H1 (cell line): ENCODE measurements around the gene TSPAN5. TPM values are rescaled to one million over a fixed set of nuclear protein-coding genes. Genes with fewer than 3 reads are reported as not detected.

ENCODE experiments used
- CTCF ChIA-PET: fragments of 300-600 bp; sonication (Branson Sonifier 250); formaldehyde crosslinking; loops from one replicate; lab custom pipeline; 2021; ENCODE audit not compliant: partially characterized antibody; lab: Charles Lee
- POLR2A ChIA-PET: fragments of 300-600 bp; sonication (Branson Sonifier 250); formaldehyde crosslinking; loops from one replicate; lab custom pipeline; 2021; ENCODE audit warnings: inconsistent platforms; ENCODE audit not compliant: partially characterized antibody; lab: Charles Lee
- DNase-seq, 2 experiments: peaks; one replicate each; pipeline versions ENCODE4 v3.0.0 to v3.0.0-alpha.2; 2010 to 2022; ENCODE audit warnings: low spot score in 2 of 2, low read depth in 1 of 2, mixed read lengths in 1 of 2
- FAIRE-seq: peaks from 2 replicates; lab custom pipeline; 2011; peaks lifted over from hg19 to GRCh38; lab: Jason Lieb, UNC
- H2AFZ ChIP-seq: 2 replicates; pipeline ENCODE4 v1.8.1; 2012; ENCODE audit warnings: low read length, inconsistent platforms
- H2AK5ac ChIP-seq: 2 replicates; pipeline ENCODE4 v1.6.1; 2013; ENCODE audit warnings: low read depth, low read length
- H2BK120ac ChIP-seq: replicated peaks from 2 replicates; pipeline ENCODE3; 2013; ENCODE audit warnings: low read depth, low read length, inconsistent platforms
- H2BK12ac ChIP-seq: 2 replicates; pipeline ENCODE4 v1.6.1; 2013; ENCODE audit warnings: low read depth, low read length
- H2BK15ac ChIP-seq: 2 replicates; pipeline ENCODE4 v1.6.1; 2013; ENCODE audit warnings: low read length
- H2BK20ac ChIP-seq: 2 replicates; pipeline ENCODE4 v1.6.1; 2013; ENCODE audit warnings: low read length
- H2BK5ac ChIP-seq: 2 replicates; pipeline ENCODE4 v1.6.1; 2013; ENCODE audit warnings: low read depth, low read length
- H3K14ac ChIP-seq: 2 replicates; pipeline ENCODE4 v1.6.1; 2013; ENCODE audit warnings: inconsistent platforms; ENCODE audit not compliant: insufficient read length
- H3K18ac ChIP-seq: 2 replicates; pipeline ENCODE4 v1.6.1; 2013; ENCODE audit warnings: low read length; ENCODE audit errors: extremely low read depth
- H3K23ac ChIP-seq: 2 replicates; pipeline ENCODE4 v1.6.1; 2013; ENCODE audit warnings: inconsistent platforms; ENCODE audit not compliant: insufficient read length
- H3K23me2 ChIP-seq: 2 replicates; pipeline ENCODE4 v1.6.1; 2013; ENCODE audit warnings: low read depth, low read length
- H3K27ac ChIP-seq: 2 replicates; pipeline ENCODE4 v1.6.1; 2011; ENCODE audit warnings: low read depth, low read length, inconsistent platforms
- H3K27me3 ChIP-seq, 4 experiments: replicated peaks in 1 of 4; 1 replicate in 1 of 4; 2 replicates in 3 of 4; pipeline versions ENCODE4 v1.6.1 to v1.8.1; 2011 to 2013; ENCODE audit warnings: low read length in 3 of 4, mild to moderate bottlenecking in 3 of 4, inconsistent platforms in 2 of 4, mixed read lengths in 2 of 4, moderate library complexity in 1 of 4; ENCODE audit not compliant: control insufficient read depth in 3 of 4, insufficient read depth in 3 of 4; ENCODE audit errors: extremely low read depth in 1 of 4
- H3K36me3 ChIP-seq, 4 experiments: 2 replicates each; pipeline versions ENCODE4 v1.6.1 to v1.8.1; 2011 to 2013; ENCODE audit warnings: mild to moderate bottlenecking in 4 of 4, low read length in 3 of 4, moderate library complexity in 2 of 4, control low read depth in 1 of 4, inconsistent platforms in 1 of 4; ENCODE audit not compliant: insufficient read depth in 4 of 4, control insufficient read depth in 2 of 4
- H3K4ac ChIP-seq: replicated peaks from 2 replicates; pipeline ENCODE3; 2013; ENCODE audit warnings: low read length, low read depth, mixed read lengths, inconsistent platforms; ENCODE audit not compliant: insufficient read length
- H3K4me1 ChIP-seq, 4 experiments: replicated peaks in 1 of 4; 1 replicate in 1 of 4; 2 replicates in 3 of 4; pipeline versions ENCODE4 v1.6.1 to v1.8.1; 2011 to 2013; ENCODE audit warnings: low read length in 3 of 4, inconsistent platforms in 2 of 4, mixed read lengths in 1 of 4; ENCODE audit not compliant: insufficient read depth in 4 of 4, control insufficient read depth in 3 of 4
- H3K4me2 ChIP-seq, 2 experiments: 2 replicates each; pipeline versions ENCODE4 v1.6.1 to v1.8.1; 2011 to 2013; ENCODE audit warnings: low read depth in 2 of 2, low read length in 2 of 2, control low read depth in 1 of 2, inconsistent platforms in 1 of 2, mild to moderate bottlenecking in 1 of 2; ENCODE audit not compliant: insufficient read depth in 1 of 2
- H3K4me3 ChIP-seq, 4 experiments: fragments of 200-600, 300-600 bp in 1 of 4; sonication (generic), shearing (Covaris generic), sonication (Bioruptor Twin) in 1 of 4; 2 replicates each; pipeline versions ENCODE4 v1.5.1 to v1.8.1; 2011 to 2016; ENCODE audit warnings: low read length in 4 of 4, low read depth in 3 of 4, control low read depth in 2 of 4, inconsistent platforms in 2 of 4, mild to moderate bottlenecking in 2 of 4, mixed read lengths in 1 of 4, moderate library complexity in 1 of 4; ENCODE audit not compliant: insufficient read depth in 2 of 4; ENCODE audit errors: extremely low read depth in 1 of 4
- H3K56ac ChIP-seq: replicated peaks from 2 replicates; pipeline ENCODE3; 2013; ENCODE audit warnings: low read depth, mild to moderate bottlenecking, mixed read lengths, low read length, inconsistent platforms; ENCODE audit not compliant: insufficient read length
- H3K79me1 ChIP-seq: 2 replicates; pipeline ENCODE4 v1.6.1; 2013; ENCODE audit warnings: low read depth, low read length, control low read depth
- H3K79me2 ChIP-seq, 2 experiments: 2 replicates each; pipeline versions ENCODE4 v1.6.1 to v1.8.1; 2012 to 2013; ENCODE audit warnings: low read length in 2 of 2, mild to moderate bottlenecking in 2 of 2, inconsistent platforms in 1 of 2; ENCODE audit not compliant: insufficient read depth in 2 of 2, control insufficient read depth in 1 of 2
- H3K9ac ChIP-seq, 4 experiments: replicated peaks in 1 of 4; 1 replicate in 1 of 4; 2 replicates in 3 of 4; pipeline versions ENCODE4 v1.6.1 to v1.8.1; 2011 to 2013; ENCODE audit warnings: low read depth in 3 of 4, low read length in 3 of 4, control low read depth in 2 of 4, mild to moderate bottlenecking in 2 of 4, moderate library complexity in 2 of 4, inconsistent platforms in 1 of 4; ENCODE audit errors: extremely low read depth in 1 of 4
- H3K9me3 ChIP-seq, 2 experiments: 2 replicates each; pipeline versions ENCODE4 v1.6.1 to v1.8.1; 2012 to 2013; ENCODE audit warnings: mild to moderate bottlenecking in 2 of 2, moderate library complexity in 2 of 2, control low read depth in 1 of 2, inconsistent platforms in 1 of 2, low read depth in 1 of 2, low read length in 1 of 2, mixed read lengths in 1 of 2; ENCODE audit not compliant: insufficient read depth in 2 of 2
- H4K20me1 ChIP-seq, 2 experiments: replicated peaks in 1 of 2; 2 replicates each; pipeline versions ENCODE3 to v1.8.1; 2011 to 2013; ENCODE audit warnings: inconsistent platforms in 2 of 2, low read length in 2 of 2, mild to moderate bottlenecking in 1 of 2; ENCODE audit not compliant: insufficient read depth in 2 of 2, control insufficient read depth in 1 of 2
- H4K5ac ChIP-seq: 2 replicates; pipeline ENCODE4 v1.6.1; 2013; ENCODE audit warnings: low read length, low read depth, mixed read lengths, inconsistent platforms; ENCODE audit not compliant: insufficient read length
- H4K8ac ChIP-seq: 2 replicates; pipeline ENCODE4 v1.8.0; 2013; ENCODE audit warnings: mild to moderate bottlenecking, moderate library complexity, low read length, inconsistent platforms; ENCODE audit not compliant: insufficient read depth; ENCODE audit errors: extremely low read depth
- H4K91ac ChIP-seq: replicated peaks from 2 replicates; pipeline ENCODE3; 2013; ENCODE audit warnings: low read length, mixed read lengths, inconsistent platforms; ENCODE audit not compliant: insufficient read length
- CEBPB ChIP-seq: IDR thresholded peaks from 2 replicates; pipeline ENCODE4 v1.6.1; 2012; ENCODE audit warnings: low read depth, low read length
- MAFK ChIP-seq: IDR thresholded peaks from 2 replicates; pipeline ENCODE4 v1.6.1; 2012; ENCODE audit warnings: low read depth, mild to moderate bottlenecking, improper control_type of control experiment, low read length
- POLR2A ChIP-seq, 2 experiments: IDR thresholded peaks; 1 replicate in 1 of 2; 2 replicates in 1 of 2; pipeline ENCODE4 v1.6.1; 2011; ENCODE audit warnings: low read depth in 2 of 2, low read length in 2 of 2, mild to moderate bottlenecking in 2 of 2; ENCODE audit errors: control extremely low read depth in 1 of 2
- SP4 ChIP-seq: IDR thresholded peaks from 2 replicates; pipeline ENCODE4 v1.6.1; 2012; ENCODE audit warnings: low read length, inconsistent platforms
- WGBS, 2 experiments: shearing (Covaris generic) in 1 of 2; methylation state at CpG; one replicate each; pipeline versions ENCODE4 v1.1.6 to v1.1.7; 2013 to 2015; ENCODE audit warnings: low lambda C conversion rate in 2 of 2, mixed read lengths in 2 of 2, inconsistent platforms in 1 of 2, low coverage in 1 of 2, missing lambda C conversion rate in 1 of 2; ENCODE audit not compliant: insufficient replicate concordance in 2 of 2, insufficient coverage in 1 of 2, insufficient read length in 1 of 2; ENCODE audit errors: extremely low coverage in 1 of 2, missing lambda C conversion rate in 1 of 2; 5-methylcytosine and 5-hydroxymethylcytosine counted together
- polyA plus RNA-seq, 7 experiments: library from polyadenylated mRNA; depleted of rRNA in 3 of 7; stranded (reverse) in 5 of 7; unstranded in 2 of 7; fragments of >200 nt in 5 of 7; fragments of 200-250 nt in 2 of 7; gene quantifications; 1 replicate in 5 of 7; 2 replicates in 1 of 7; 4 replicates in 1 of 7; pipeline versions ENCODE4 v1.2.1 to v1.2.3, GENCODE V29; 2011 to 2013; ENCODE audit warnings: missing spikeins in 2 of 7, mixed read lengths in 2 of 7
- total RNA-seq: library from RNA; stranded (reverse); fragmentation: NEBNext Ultra II Directional; extraction: Animal tissue kit (Norgen Biotek cat#: 25700); gene quantifications from 2 replicates; pipeline ENCODE4 v1.2.1, GENCODE V29; 2021

Gene TSPAN5
- total and polyA plus RNA-seq, 2 of the 8 experiments (the other 6 are each of a cell fraction or from before 2014, with no cell fraction given): 17.6 to 21.2 TPM

GRCh38 chr4:98573791-98574190 lies 84.6 kb downstream of the TSPAN5 start:
- Histone ChIP-seq H3K4me3 (no peak overlapping the region), H3K79me2 (no peaks in the 10 kb centered on the region), H4K91ac (no peak overlapping the region), H2BK12ac (no peak overlapping the region), H3K9ac (no peak overlapping the region), H3K27me3 (no peaks in the 10 kb centered on the region), H4K20me1 (no peaks in the 10 kb centered on the region), H3K9me3 (no peaks in the 10 kb centered on the region), H3K23ac (no peak overlapping the region), H3K27ac (no peak overlapping the region), H3K4me1 (peaks cover 0 to 7% (median 0%) of the 10 kb centered on the region in 4 experiments; a peak in 2 of 7 replicates), H3K56ac (no peak overlapping the region), H2BK20ac (no peak overlapping the region), H3K23me2 (no peaks in the 10 kb centered on the region), H4K8ac (no peak overlapping the region), H3K4ac (no peak overlapping the region), H2BK5ac (no peak overlapping the region), H3K14ac (no peak overlapping the region), H3K79me1 (peaks cover 3% of the 10 kb centered on the region; the same call in 1 of the 2 replicates), H3K18ac (no peak overlapping the region), H2AK5ac (no peak overlapping the region), H2BK120ac (no peak overlapping the region), H3K4me2 (no peak overlapping the region), H2BK15ac (no peak overlapping the region), H2AFZ (no peak overlapping the region), H3K36me3 (no peaks in the 10 kb centered on the region), H4K5ac (no peak overlapping the region)
- 88% methylated on average over 2 of the region's 2 CpGs; no CpG with 5 or more reads in 1 of the 2 experiments for WGBS, 2 experiments
- DNase-seq (no peak), FAIRE-seq (no peak)
- ChIA-PET CTCF (interaction anchor here (0.5 kb wide), 1 partner anchor 33 kb away, joined by 3 read pairs; no protein-coding TSS in a partner anchor), POLR2A (interaction anchor here (0.6 kb wide), 1 partner anchor 142 kb away, joined by 3 read pairs; no protein-coding TSS in a partner anchor)
- no peak for TF ChIP-seq CEBPB
- TF ChIP-seq MAFK: no peak
- no peak for TF ChIP-seq POLR2A (IDR thresholded peaks at IDR 0.05; ENCODE audit: control extremely low read depth in 1 of 2, low read depth in 2 of 2, low read length in 2 of 2)
- TF ChIP-seq SP4: no peak
